IMR-90 (cell line): ENCODE results near the gene CNOT6.

Source experiments
- BHLHE40 ChIP-seq: fragments of 150-350 bp; IDR thresholded peaks from 2 replicates; pipeline ENCODE4 v1.6.1; 2016; ENCODE audit warnings: mild to moderate bottlenecking, low read depth, low read length
- MXI1 ChIP-seq: IDR thresholded peaks from 2 replicates; pipeline ENCODE4 v1.6.1; 2012; ENCODE audit warnings: low read depth, mild to moderate bottlenecking, low read length, moderate library complexity, borderline replicate concordance
- RAD21 ChIP-seq: IDR thresholded peaks from 2 replicates; pipeline ENCODE4 v1.6.1; 2012; ENCODE audit warnings: low read length, improper control_type of control experiment
- USF2 ChIP-seq: fragments of 150-350 bp; IDR thresholded peaks from 2 replicates; pipeline ENCODE4 v1.6.1; 2017; ENCODE audit warnings: mild to moderate bottlenecking, antibody characterized with exemption, low read length, low read depth
- TF ChIP-seq, protein P1 (sequence below): conservative IDR thresholded peaks from 2 replicates; pipeline ENCODE4 v1.5.1; 2012; ENCODE audit warnings: mild to moderate bottlenecking, low read depth, low read length, improper control_type of control experiment

DNA sequence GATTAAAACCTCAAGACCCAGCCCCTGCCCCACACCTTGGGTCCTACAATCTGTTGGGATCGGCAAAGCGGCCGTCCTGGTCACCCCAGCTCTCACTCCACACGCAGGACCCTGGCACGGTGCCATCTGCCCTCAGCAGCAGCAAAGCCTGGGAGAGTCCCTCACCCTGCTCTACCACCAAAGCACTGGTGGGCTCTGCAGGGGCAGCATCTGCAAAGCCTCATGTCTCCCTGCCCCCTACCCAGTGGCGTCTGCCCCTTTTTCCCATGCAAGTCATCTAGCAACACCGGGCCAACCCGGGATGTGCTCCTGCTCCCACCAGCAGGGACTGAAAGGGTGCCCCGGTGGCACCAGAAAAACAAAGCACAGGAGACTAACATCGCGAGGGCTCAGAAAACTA is 19.6 kb upstream of the CNOT6 start:
- TF ChIP-seq, protein P1, sequence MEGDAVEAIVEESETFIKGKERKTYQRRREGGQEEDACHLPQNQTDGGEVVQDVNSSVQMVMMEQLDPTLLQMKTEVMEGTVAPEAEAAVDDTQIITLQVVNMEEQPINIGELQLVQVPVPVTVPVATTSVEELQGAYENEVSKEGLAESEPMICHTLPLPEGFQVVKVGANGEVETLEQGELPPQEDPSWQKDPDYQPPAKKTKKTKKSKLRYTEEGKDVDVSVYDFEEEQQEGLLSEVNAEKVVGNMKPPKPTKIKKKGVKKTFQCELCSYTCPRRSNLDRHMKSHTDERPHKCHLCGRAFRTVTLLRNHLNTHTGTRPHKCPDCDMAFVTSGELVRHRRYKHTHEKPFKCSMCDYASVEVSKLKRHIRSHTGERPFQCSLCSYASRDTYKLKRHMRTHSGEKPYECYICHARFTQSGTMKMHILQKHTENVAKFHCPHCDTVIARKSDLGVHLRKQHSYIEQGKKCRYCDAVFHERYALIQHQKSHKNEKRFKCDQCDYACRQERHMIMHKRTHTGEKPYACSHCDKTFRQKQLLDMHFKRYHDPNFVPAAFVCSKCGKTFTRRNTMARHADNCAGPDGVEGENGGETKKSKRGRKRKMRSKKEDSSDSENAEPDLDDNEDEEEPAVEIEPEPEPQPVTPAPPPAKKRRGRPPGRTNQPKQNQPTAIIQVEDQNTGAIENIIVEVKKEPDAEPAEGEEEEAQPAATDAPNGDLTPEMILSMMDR: no peak
- TF ChIP-seq RAD21 (no peak), BHLHE40 (no peak), MXI1 (no peak), USF2 (no peak)
